ENCODE results near the gene MRGPRX1.
"Not testable (repeated sequence)": the region's sequence is repeated elsewhere in the genome, so short reads cannot be mapped to it uniquely, and the experiment has no call there.

MRGPRX1 gene
- total RNA-seq = 0 reads per million in 2 donors

- DNase-seq = no peak
Measured at GRCh38 chr11:18939314-18939713, at the start of gene MRGPRX1. TSS of gene MRGPRX1 (minus strand) at chr11:18939414. CDS start at chr11:18934784, 4,630 bp downstream.

- no peak for DNase-seq
Measured at GRCh38 chr11:18987454-18988231, 48.4 kb upstream of the MRGPRX1 start.

GRCh38 chr11:18986744-18987143, 47.5 kb upstream of the MRGPRX1 start:
- DNase-seq = no peak

GRCh38 chr11:18981897-18982296, 42.7 kb upstream of the MRGPRX1 start:
- no peak for DNase-seq

- no peak for DNase-seq
Measured at GRCh38 chr11:18974192-18974591, 35.0 kb upstream of the MRGPRX1 start.

- DNase-seq = peak in 1 of 5 experiments; percentile 4
Measured at GRCh38 chr11:18972336-18972735, 33.1 kb upstream of the MRGPRX1 start.

- no peak for DNase-seq
Measured at GRCh38 chr11:18969720-18970119, 30.5 kb upstream of the MRGPRX1 start.

GRCh38 chr11:18958221-18958910, 19.2 kb upstream of the MRGPRX1 start:
- no peak for DNase-seq

GRCh38 chr11:18956630-18957029, 17.4 kb upstream of the MRGPRX1 start:
- DNase-seq = no peak

- no peak for DNase-seq
Measured at GRCh38 chr11:18936002-18936673, 3.1 kb downstream of the MRGPRX1 start.

- peak in 1 of 5 experiments; percentile 18 for DNase-seq
Measured at GRCh38 chr11:18934195-18934814, 4.9 kb downstream of the MRGPRX1 start.

- DNase-seq = no peak
Measured at GRCh38 chr11:18927550-18928322, 11.5 kb downstream of the MRGPRX1 start.

- DNase-seq = not testable (repeated sequence)
Measured at GRCh38 chr11:18925426-18925825, 13.8 kb downstream of the MRGPRX1 start.

GRCh38 chr11:18912883-18913282, 26.3 kb downstream of the MRGPRX1 start:
- no peak for DNase-seq

GRCh38 chr11:18907391-18907790, 31.8 kb downstream of the MRGPRX1 start:
- no peak for DNase-seq

- not testable (repeated sequence) for DNase-seq
Measured at GRCh38 chr11:18900637-18901036, 38.6 kb downstream of the MRGPRX1 start.

GRCh38 chr11:18900151-18900611, 39.0 kb downstream of the MRGPRX1 start:
- DNase-seq = not testable (repeated sequence)

- DNase-seq = not testable (repeated sequence)
Measured at GRCh38 chr11:18891712-18892111, 47.5 kb downstream of the MRGPRX1 start.

GRCh38 chr11:18890615-18891014, 48.6 kb downstream of the MRGPRX1 start:
- no peak for DNase-seq
